Sigmoid colon (tissue), 7 donors: ENCODE results near the gene CASQ2. TPM values are rescaled to one million over a fixed set of nuclear protein-coding genes. Genes with fewer than 3 reads are reported as not detected.

ENCODE experiments used
- DNase-seq: peaks from one replicate; pipeline ENCODE4 v3.0.0-alpha.2; 2019
- H3K27ac ChIP-seq, 4 donors: fragments of 200-600 bp; sonication (generic); one replicate each; pipeline ENCODE4 v1.5.1; 2016 to 2019; ENCODE audit warnings: mild to moderate bottlenecking in 1 of 4
- H3K27me3 ChIP-seq, 3 donors: fragments of 200-600 bp; sonication (generic); one replicate each; pipeline ENCODE4 v1.5.1; 2019; ENCODE audit warnings: mild to moderate bottlenecking in 1 of 3
- H3K36me3 ChIP-seq, 4 donors: fragments of 200-600 bp; sonication (generic); one replicate each; pipeline ENCODE4 v1.5.1; 2016 to 2019
- H3K4me1 ChIP-seq, 4 donors: fragments of 200-600 bp; sonication (generic); one replicate each; pipeline ENCODE4 v1.5.1; 2017 to 2019
- H3K4me3 ChIP-seq, 4 donors: fragments of 200-600 bp; sonication (generic); one replicate each; pipeline ENCODE4 v1.5.1; 2017 to 2019; ENCODE audit warnings: mild to moderate bottlenecking in 2 of 4, moderate library complexity in 1 of 4
- H3K9me3 ChIP-seq, 4 donors: fragments of 200-600 bp in 3 of 4; sonication (generic) in 3 of 4; one replicate each; pipeline versions ENCODE4 v1.5.1 to v1.6.1; 2013 to 2019
- CTCF ChIP-seq, 4 experiments: fragments of 450-650 bp in 3 of 4; fragments of 200-600 bp in 1 of 4; IDR thresholded peaks; one replicate each; pipeline ENCODE4 v1.5.1; 2016 to 2019; ENCODE audit warnings: antibody characterized with exemption in 4 of 4, mild to moderate bottlenecking in 3 of 4, moderate library complexity in 2 of 4
- EP300 ChIP-seq, 4 donors: sonication (generic); formaldehyde crosslinking; IDR thresholded peaks; one replicate each; pipeline ENCODE4 v1.6.1; 2017; ENCODE audit warnings: antibody characterized with exemption in 4 of 4
- POLR2A ChIP-seq, 2 donors: fragments of 450-650 bp; IDR thresholded peaks; one replicate each; pipeline ENCODE4 v1.6.1; 2016; ENCODE audit warnings: antibody characterized with exemption in 2 of 2, mild to moderate bottlenecking in 2 of 2, moderate library complexity in 2 of 2
- POLR2AphosphoS5 ChIP-seq, 4 donors: sonication (generic); formaldehyde crosslinking; IDR thresholded peaks; one replicate each; pipeline ENCODE4 v1.6.1; 2017; ENCODE audit warnings: antibody characterized with exemption in 4 of 4
- WGBS, 2 donors: extraction: QIAGEN DNeasy Blood & Tissue Kit; methylation state at CpG; one replicate each; pipeline ENCODE4 v1.1.7; 2013; 5-methylcytosine and 5-hydroxymethylcytosine counted together
- intact Hi-C: fragments of 100-400 bp; cut with DNase I; formaldehyde crosslinking; loops from one replicate; pipeline ENCODE4 v1.15.1; 2023
- polyA plus RNA-seq, 3 donors: library from polyadenylated mRNA; stranded (reverse); fragments of 200-250 nt; gene quantifications; one replicate each; pipeline ENCODE4 v1.2.3, GENCODE V29; 2013
- total RNA-seq, 4 donors: library from RNA; depleted of rRNA; stranded (reverse); fragments of >200 nt; gene quantifications; one replicate each; pipeline ENCODE4 v1.1.0, GENCODE V29; 2016
- donor health status: healthy with polysubstance abuse.
- donor health status: Bipolar disorder and iron deficiency.
- donor health status: healthy.

Gene CASQ2
- total and polyA plus RNA-seq, 7 donors = 0.46 to 160 (median 58.3) TPM

GRCh38 chr1:115714572-115715141 is 53.9 kb downstream of the CASQ2 start:
- Histone ChIP-seq H3K4me1 (no peaks in the 10 kb centered on the region), H3K27ac (no peak overlapping the region), H3K36me3 (no peaks in the 10 kb centered on the region), H3K27me3 (no peaks in the 10 kb centered on the region), H3K9me3 (no peaks in the 10 kb centered on the region), H3K4me3 (no peak overlapping the region)
- no peak for DNase-seq
- intact Hi-C loops = no loop called here
- WGBS, 2 donors = 23 to 71% methylated on average over 1 of the region's 1 CpG
- TF ChIP-seq EP300 (IDR thresholded peaks at IDR 0.05) = no peak
- no peak for TF ChIP-seq POLR2AphosphoS5 (IDR thresholded peaks at IDR 0.05)

DNA sequence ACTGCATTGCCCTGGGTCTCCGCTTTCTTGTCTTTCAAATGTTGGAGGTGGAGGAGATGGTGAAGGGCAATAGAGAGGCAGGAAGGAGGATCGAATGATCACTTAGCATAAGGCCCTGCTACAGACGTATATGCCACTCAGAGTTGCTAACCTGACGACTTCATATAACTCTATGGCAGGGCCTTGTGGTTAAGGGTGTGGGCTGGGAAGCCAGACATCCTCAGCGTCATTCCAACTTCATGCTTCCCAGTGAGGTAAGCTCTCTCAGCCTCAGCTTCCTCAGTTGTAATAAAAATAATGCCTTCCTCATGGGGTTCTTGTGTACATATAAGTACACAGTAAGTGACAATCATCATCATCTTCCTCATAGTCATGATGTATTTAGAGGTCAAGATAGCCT is 54.6 kb downstream of the CASQ2 start:
- Histone ChIP-seq H3K4me1 (no peaks in the 10 kb centered on the region), H3K4me3 (no peak overlapping the region), H3K9me3 (no peaks in the 10 kb centered on the region), H3K36me3 (no peaks in the 10 kb centered on the region), H3K27me3 (no peaks in the 10 kb centered on the region), H3K27ac (no peak overlapping the region)
- TF ChIP-seq CTCF (IDR thresholded peaks at IDR 0.05) (no peak), POLR2A (IDR thresholded peaks at IDR 0.05) (no peak), POLR2AphosphoS5 (IDR thresholded peaks at IDR 0.05) (no peak), EP300 (IDR thresholded peaks at IDR 0.05) (no peak)
- whole genome bisulfite sequencing, 2 donors = 54 to 80% methylated on average over 5 of the region's 5 CpGs
- DNase-seq = no peak
- intact Hi-C loops = no loop called here

DNA sequence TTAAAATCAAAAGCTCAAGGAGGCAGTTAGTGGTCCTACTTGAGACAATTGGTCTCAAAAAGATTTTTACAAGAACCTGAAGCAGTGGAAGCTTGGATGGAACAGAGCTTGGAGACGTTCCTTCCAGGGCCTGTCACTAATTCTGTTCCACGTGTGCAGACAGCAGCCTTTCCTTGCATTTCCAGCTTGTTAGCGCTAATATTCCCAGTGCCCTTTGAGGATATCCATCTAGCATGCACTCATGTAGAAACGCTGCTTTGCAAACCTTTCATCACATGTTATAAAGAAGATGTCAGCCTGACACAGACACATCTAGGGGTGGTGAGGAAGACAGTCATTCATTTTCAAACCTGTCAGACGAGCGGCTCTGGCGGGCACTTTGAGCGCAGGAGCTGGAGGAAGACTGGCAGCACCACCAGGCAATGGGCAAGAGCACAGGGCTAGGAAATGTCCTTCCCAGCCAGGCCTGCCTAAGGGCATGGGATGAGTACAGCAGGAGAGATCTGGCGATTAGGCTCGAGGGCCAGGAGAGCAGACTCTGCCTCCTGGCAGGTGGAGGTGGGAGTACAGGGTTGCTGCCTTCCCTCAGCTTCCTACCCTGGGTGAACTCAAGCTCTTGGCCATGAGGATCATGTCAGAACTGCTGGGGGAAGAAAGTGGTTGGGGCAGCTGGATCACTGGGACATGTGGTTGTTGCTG is 55.5 kb downstream of the CASQ2 start:
- no peak for DNase-seq
- intact Hi-C loops = no loop called here
- Histone ChIP-seq H3K36me3 (no peaks in the 10 kb centered on the region), H3K27me3 (no peaks in the 10 kb centered on the region), H3K4me1 (no peaks in the 10 kb centered on the region), H3K4me3 (no peak overlapping the region), H3K27ac (no peak overlapping the region), H3K9me3 (no peaks in the 10 kb centered on the region)
- 86 to 90% methylated on average over 10 of the region's 10 CpGs for WGBS, 2 donors
- TF ChIP-seq EP300 (IDR thresholded peaks at IDR 0.05) (no peak), POLR2A (IDR thresholded peaks at IDR 0.05) (no peak), POLR2AphosphoS5 (IDR thresholded peaks at IDR 0.05) (no peak), CTCF (IDR thresholded peaks at IDR 0.05) (no peak)

DNA sequence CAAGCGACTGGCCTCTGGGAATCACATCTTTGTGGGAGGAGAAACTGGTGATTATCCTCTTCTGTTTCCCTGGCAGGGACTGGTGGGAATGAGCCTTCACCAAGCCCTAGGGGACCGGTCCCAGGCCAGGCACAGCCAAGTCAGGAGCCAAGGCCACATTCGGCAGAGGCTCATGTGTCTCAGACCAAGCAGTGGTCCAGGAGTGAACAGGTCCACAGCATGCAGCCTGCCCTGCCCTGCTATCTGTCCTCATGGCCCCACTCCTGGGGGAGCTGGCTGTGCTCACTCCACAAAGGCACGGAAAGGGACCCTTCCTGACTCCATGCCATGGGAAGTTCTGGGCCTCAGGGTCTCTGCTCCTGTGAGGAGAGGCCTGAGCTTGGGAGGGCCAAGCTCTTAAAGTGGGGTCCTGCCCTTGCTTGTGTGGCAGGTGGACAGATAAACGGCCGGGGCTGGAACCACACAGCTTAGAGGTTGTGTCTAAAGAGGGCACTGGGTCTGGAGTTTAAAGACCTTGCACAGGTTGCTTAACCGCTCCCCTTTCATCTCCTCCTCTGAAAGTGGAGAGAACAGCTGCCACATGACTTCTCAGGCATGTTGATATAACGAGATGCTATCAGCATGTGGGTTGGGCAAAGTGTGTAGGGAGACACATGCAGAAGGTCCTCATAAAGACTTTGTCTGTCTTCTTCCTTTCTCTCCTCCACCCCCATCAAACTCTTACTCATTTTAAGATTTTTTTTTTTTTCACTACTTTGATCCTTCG is 57.5 kb downstream of the CASQ2 start:
- Histone ChIP-seq H3K27ac (no peak overlapping the region), H3K9me3 (no peaks in the 10 kb centered on the region), H3K4me3 (no peak overlapping the region), H3K27me3 (no peaks in the 10 kb centered on the region), H3K36me3 (no peaks in the 10 kb centered on the region), H3K4me1 (peaks cover 0 to 3% (median 0%) of the 10 kb centered on the region in 4 donors)
- intact Hi-C loops = no loop called here
- 36 to 58% methylated on average over 9 of the region's 9 CpGs for WGBS, 2 donors
- DNase-seq = no peak
- no peak for TF ChIP-seq POLR2AphosphoS5 (IDR thresholded peaks at IDR 0.05)
- TF ChIP-seq EP300 (IDR thresholded peaks at IDR 0.05) = no peak
- no peak for TF ChIP-seq POLR2A (IDR thresholded peaks at IDR 0.05)
- TF ChIP-seq CTCF (IDR thresholded peaks at IDR 0.05) = no peak
